A673 (cell line): ENCODE data around the gene PPP2R5E.

Experiments
- EZH2 ChIP-seq: fragments of 200-600 bp; sonication (generic); IDR thresholded peaks from 2 replicates; pipeline ENCODE4 v1.6.1; 2017; ENCODE audit warnings: borderline replicate concordance, low read depth, mild to moderate bottlenecking, mixed read lengths, antibody characterized with exemption, low read length; ENCODE audit not compliant: poor library complexity, severe bottlenecking
- TF ChIP-seq, protein P1 (sequence below): fragments of 300-800, 200-600 bp; sonication (generic); conservative IDR thresholded peaks from 2 replicates; pipeline ENCODE4 v1.5.1; 2017; ENCODE audit warnings: low read depth, mild to moderate bottlenecking, antibody characterized with exemption, low read length, moderate library complexity, mixed read lengths

GRCh38 chr14:63562405-63562804, 19.2 kb upstream of the PPP2R5E start:
- TF ChIP-seq, protein P1, sequence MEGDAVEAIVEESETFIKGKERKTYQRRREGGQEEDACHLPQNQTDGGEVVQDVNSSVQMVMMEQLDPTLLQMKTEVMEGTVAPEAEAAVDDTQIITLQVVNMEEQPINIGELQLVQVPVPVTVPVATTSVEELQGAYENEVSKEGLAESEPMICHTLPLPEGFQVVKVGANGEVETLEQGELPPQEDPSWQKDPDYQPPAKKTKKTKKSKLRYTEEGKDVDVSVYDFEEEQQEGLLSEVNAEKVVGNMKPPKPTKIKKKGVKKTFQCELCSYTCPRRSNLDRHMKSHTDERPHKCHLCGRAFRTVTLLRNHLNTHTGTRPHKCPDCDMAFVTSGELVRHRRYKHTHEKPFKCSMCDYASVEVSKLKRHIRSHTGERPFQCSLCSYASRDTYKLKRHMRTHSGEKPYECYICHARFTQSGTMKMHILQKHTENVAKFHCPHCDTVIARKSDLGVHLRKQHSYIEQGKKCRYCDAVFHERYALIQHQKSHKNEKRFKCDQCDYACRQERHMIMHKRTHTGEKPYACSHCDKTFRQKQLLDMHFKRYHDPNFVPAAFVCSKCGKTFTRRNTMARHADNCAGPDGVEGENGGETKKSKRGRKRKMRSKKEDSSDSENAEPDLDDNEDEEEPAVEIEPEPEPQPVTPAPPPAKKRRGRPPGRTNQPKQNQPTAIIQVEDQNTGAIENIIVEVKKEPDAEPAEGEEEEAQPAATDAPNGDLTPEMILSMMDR, result no peak
- no peak for TF ChIP-seq EZH2
